ENCODE results near the gene NCKAP1. TPM values are rescaled to one million over a fixed set of nuclear protein-coding genes. Genes with fewer than 3 reads are reported as not detected.
A peak's percentile ranks its signal among the peaks of the same experiment; 100 is the strongest.
"Not testable (repeated sequence)": the region's sequence is repeated elsewhere in the genome, so short reads cannot be mapped to it uniquely, and the experiment has no call there.

Gene NCKAP1
- total RNA-seq, 1 experiment from 2014 or later, result 118 TPM

DNA sequence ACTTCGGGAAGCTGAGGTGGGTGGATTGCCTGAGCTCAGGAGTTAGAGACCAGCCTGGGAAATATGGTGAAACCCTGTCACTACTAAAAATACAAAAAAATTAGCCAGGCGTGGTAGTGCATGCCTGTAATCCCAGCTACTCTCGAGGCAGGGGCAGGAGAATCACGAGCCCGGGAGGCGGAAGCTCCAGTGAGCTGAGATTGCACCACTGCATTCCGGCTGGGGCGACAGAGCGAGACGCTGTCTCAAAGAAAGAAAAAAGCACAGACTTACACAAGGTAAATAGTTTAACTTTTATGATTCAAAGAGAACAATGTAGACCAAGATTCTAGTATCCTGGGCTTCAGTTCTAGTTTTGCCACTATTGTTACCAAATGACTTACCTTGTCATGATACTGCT lies 37.4 kb downstream of the NCKAP1 start:
- H3K27me3 ChIP-seq, result no peaks in the 10 kb centered on the region
- no peak for DNase-seq
- no peak overlapping the region for H3K4me3 ChIP-seq
- no peaks in the 10 kb centered on the region for H3K9me3 ChIP-seq (replicated peaks)
- peaks cover 54% of the 10 kb centered on the region for H3K36me3 ChIP-seq
- H3K4me1 ChIP-seq, result no peaks in the 10 kb centered on the region
- no peak overlapping the region for H3K27ac ChIP-seq

DNA sequence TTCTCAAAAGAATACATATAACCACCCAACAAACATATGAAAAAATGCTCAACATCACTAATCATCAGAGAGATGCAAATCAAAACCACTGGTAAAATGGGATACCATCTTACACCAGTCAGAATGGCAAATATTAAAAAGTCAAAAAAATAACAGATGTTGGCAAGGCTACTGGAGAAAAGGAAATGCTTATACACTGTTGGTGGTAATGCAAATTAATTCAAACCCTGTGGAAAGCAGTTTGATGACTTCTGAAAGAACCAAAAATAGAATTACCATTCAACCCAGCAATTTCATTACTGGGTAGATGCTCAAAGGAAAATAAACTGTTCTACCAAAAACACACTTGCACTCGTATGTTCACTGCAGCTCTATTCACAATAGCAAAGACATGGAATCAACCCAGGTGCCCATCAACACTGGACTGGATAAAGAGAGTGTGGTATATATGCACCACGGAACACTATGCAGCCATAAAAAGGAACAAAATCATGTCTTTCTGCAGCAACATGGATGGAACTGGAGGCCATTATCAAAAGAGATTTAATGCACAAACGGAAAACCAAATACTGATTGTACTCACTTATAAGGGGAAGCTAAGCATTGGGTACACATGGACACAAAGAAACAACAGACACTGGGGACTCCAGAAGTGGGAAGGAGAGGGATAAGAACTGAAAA lies 38.8 kb downstream of the NCKAP1 start:
- Histone ChIP-seq H3K9me3 (replicated peaks) (no peaks in the 10 kb centered on the region), H3K4me3 (no peak overlapping the region), H3K36me3 (peaks cover 64% of the 10 kb centered on the region), H3K27ac (no peak overlapping the region), H3K27me3 (no peaks in the 10 kb centered on the region), H3K4me1 (no peaks in the 10 kb centered on the region)
- DNase-seq, result no peak

DNA sequence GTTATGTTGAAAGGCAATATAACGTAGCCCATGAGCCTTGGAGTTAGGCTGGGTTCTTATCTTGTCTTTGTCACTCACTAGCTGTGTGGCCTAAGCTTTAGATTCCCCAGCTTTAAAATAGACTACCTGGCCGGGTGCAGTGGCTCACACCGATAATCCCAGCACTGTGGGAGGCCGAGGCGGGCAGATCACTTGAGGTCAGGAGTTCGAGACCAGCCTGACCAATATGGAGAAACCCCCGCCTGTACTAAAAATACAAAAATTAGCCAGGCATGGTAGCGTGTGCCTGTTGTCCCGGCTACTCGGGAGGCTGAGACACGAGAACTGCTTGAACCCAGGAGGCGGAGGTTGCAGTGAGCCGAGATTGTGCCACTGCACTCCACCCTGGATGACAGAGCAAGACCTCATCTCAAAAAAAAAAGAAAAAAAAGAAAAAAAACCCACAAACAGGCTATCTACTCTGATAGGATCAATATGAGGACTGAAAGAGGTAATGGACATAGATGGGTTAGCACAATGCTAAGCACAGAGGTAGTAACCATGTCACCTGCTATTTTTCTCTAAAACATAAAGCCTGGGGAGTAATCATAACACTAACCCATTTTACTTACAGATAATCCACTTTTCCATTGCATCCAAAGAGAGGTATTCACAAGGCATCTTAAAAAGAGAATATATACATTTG lies 43.9 kb downstream of the NCKAP1 start:
- Histone ChIP-seq H3K4me1 (no peaks in the 10 kb centered on the region), H3K9me3 (replicated peaks) (no peaks in the 10 kb centered on the region), H3K27me3 (no peaks in the 10 kb centered on the region), H3K36me3 (peaks cover 47% of the 10 kb centered on the region), H3K27ac (no peak overlapping the region), H3K4me3 (no peak overlapping the region)
- DNase-seq, result no peak

DNA sequence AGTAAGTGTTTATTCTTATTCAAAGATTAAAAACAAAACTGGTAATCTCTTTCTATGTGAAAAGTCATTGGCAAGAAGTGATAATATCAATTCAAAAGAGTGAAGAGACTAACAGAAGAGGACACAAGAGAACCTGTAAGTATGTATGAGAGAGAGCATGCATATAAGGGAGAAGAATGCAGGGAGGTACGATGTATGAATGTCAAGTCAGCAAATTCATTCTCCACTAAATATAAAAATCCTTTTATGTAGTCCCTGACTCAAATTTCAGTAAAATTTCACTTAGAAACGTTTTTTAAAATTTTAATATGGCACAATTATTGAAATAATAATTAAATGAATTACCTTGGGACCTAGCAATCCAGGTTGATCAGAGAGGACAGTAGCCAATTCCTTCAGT lies 55.3 kb downstream of the NCKAP1 start:
- Histone ChIP-seq H3K36me3 (peaks cover 65% of the 10 kb centered on the region), H3K4me1 (no peaks in the 10 kb centered on the region), H3K27me3 (no peaks in the 10 kb centered on the region), H3K9me3 (replicated peaks) (no peaks in the 10 kb centered on the region), H3K4me3 (no peak overlapping the region), H3K27ac (no peak overlapping the region)
- DNase-seq, result no peak

DNA sequence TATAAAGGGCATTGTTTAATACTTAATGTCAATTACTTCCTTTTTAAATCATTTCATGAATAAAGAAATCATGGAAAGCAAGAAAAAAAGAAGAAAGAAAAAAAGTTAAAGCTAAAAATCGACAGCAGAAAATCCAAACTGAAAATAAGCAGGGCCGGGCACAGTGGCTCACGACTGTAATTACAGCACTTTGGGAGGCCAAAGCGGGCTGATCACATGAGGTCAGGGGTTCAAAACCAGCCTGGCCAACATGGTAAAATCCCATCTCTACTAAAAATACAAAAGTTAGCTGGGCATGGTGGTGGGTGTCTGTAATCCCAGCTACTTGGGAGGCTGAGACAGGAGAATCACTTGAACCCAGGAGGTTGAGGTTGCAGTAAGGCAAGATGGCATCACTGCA lies 56.8 kb downstream of the NCKAP1 start:
- H3K36me3 ChIP-seq, result peaks cover 75% of the 10 kb centered on the region
- H3K4me1 ChIP-seq; DNase-seq; H3K4me3 ChIP-seq; H3K9me3 ChIP-seq (replicated peaks); H3K27me3 ChIP-seq; H3K27ac ChIP-seq: not testable (repeated sequence)

DNA sequence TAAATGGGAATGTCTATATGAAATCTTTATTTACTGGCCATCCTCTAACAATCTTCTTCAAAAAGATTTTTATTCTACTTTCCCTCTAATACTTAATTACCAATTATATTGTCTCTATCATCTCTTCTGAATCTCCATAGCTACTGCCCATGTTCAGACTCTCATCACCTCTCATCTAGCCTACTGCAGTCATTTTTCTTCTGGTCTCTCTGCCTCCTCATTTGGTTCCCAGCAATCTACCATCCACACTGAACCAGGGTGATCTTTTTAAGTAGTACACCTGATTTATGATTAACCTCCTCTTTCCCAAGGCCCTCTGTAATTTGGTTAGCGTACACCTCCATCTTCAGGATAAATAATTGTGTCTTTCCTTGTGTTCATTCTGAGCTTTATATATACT lies 57.6 kb downstream of the NCKAP1 start:
- Histone ChIP-seq H3K27ac (no peak overlapping the region), H3K27me3 (no peaks in the 10 kb centered on the region), H3K9me3 (replicated peaks) (no peaks in the 10 kb centered on the region), H3K4me3 (no peak overlapping the region), H3K4me1 (no peaks in the 10 kb centered on the region), H3K36me3 (peaks cover 78% of the 10 kb centered on the region)
- DNase-seq, result no peak

DNA sequence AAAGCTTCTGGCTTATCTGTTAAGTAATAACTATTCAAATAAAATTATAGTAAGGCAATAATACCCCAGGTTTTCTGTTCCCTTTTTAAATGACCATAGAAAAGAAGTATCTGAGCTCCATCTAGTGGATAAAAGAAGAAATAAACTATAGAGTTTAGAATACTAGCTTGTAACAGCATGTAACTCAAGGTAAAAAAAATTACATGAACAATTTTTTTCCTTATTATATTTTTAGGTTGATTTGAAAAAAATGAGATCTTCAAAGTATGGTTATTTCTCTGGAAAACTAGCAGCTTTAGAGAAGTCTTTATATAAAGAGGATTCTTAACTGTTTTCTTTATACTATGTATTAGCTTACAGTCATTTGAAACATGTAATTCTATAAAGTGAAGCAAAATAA lies 58.1 kb downstream of the NCKAP1 start:
- no peaks in the 10 kb centered on the region for H3K9me3 ChIP-seq (replicated peaks)
- no peaks in the 10 kb centered on the region for H3K27me3 ChIP-seq
- no peaks in the 10 kb centered on the region for H3K4me1 ChIP-seq
- H3K36me3 ChIP-seq, result peaks cover 77% of the 10 kb centered on the region
- no peak overlapping the region for H3K4me3 ChIP-seq
- H3K27ac ChIP-seq, result no peak overlapping the region
- DNase-seq, result peak in 1 of 2 experiments; percentile 49

DNA sequence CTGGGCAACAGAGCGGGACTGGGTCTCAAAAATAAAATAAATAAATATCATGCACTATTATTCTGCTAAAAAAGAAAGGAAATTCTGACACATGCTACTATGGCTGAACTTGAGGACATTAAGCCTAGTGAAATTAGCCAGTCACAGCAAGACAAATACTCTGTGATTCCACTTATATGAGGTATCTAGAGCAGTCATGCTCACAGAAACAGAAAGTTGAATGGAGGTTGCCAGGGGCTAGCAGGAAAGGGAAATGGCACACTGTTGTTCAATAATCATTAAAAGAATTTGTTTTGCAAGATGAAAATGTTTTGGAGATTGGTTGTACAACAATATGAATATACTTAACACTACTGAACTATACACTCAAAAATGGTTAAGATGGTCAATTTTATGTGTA lies 60.8 kb downstream of the NCKAP1 start:
- DNase-seq, result no peak
- H3K4me1 ChIP-seq, result no peaks in the 10 kb centered on the region
- no peaks in the 10 kb centered on the region for H3K27me3 ChIP-seq
- peaks cover 74% of the 10 kb centered on the region for H3K36me3 ChIP-seq
- H3K4me3 ChIP-seq, result no peak overlapping the region
- H3K9me3 ChIP-seq (replicated peaks), result no peaks in the 10 kb centered on the region
- H3K27ac ChIP-seq, result no peak overlapping the region

DNA sequence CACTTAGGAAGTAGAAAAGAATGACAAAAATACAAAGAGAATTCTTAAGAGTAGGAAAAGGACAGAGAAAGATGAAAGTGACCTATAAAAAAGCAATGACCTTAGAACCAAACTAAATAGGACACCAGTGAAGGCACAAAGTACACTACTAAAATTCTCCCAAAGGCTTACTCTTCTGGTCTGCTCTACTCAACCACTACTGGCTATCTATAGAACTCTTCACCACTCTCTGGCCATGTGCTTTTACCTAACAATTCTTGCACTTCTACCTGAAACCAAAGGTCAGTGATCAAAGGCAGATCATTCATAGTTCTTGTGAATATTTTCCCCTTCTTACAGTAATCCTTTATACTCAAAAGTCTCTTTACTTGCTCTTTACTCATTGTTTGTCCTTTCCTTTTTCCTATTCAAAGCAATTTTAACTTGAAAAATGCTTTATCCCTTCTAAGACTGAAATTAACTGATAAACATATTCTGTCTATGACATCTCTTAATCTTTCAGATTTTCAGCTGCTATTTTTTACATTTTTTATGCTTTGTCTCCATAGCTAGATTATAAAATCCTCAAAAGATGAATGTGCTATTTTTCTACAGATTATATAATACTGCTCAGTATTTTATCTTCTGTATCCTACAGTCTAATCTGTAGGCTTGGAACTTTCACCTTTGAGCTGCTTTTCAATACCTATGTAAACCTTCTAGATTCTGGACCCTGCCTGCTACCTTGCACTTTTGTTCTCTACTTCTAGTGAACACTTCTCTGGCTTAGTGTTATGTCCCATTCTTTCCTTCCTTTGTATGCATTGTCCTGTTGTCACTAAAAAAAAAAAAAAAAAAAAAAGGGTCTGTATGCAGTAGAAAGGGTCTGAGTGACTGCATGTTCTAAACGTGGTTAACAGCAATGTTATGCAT lies 64.6 kb downstream of the NCKAP1 start:
- no peak for DNase-seq
- H3K36me3 ChIP-seq, result peaks cover 50% of the 10 kb centered on the region
- no peaks in the 10 kb centered on the region for H3K4me1 ChIP-seq
- H3K4me3 ChIP-seq, result no peak overlapping the region
- H3K27ac ChIP-seq, result no peak overlapping the region
- H3K9me3 ChIP-seq (replicated peaks), result no peaks in the 10 kb centered on the region
- H3K27me3 ChIP-seq, result no peaks in the 10 kb centered on the region

DNA sequence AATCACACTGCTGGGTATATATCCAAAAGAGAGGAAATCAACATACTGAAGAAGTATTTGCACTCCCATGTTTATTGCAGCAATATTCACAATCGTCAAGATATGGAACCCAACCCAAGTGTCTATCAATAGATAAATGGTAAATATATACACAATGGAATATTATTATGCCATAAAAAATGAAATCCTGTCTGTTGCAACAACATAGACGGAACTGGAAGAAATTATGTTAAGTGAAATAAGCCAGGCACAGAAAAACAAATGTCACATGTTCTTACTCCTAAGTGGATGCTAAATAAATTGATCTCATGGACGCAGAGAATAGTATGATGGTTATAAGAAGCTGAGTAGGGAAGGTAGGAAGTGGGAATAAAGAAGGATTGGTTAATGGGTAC lies 65.7 kb downstream of the NCKAP1 start:
- Histone ChIP-seq H3K36me3 (peaks cover 42% of the 10 kb centered on the region), H3K27me3 (no peaks in the 10 kb centered on the region), H3K9me3 (replicated peaks) (no peaks in the 10 kb centered on the region), H3K4me3 (no peak overlapping the region), H3K4me1 (no peaks in the 10 kb centered on the region), H3K27ac (no peak overlapping the region)
- DNase-seq, result no peak

DNA sequence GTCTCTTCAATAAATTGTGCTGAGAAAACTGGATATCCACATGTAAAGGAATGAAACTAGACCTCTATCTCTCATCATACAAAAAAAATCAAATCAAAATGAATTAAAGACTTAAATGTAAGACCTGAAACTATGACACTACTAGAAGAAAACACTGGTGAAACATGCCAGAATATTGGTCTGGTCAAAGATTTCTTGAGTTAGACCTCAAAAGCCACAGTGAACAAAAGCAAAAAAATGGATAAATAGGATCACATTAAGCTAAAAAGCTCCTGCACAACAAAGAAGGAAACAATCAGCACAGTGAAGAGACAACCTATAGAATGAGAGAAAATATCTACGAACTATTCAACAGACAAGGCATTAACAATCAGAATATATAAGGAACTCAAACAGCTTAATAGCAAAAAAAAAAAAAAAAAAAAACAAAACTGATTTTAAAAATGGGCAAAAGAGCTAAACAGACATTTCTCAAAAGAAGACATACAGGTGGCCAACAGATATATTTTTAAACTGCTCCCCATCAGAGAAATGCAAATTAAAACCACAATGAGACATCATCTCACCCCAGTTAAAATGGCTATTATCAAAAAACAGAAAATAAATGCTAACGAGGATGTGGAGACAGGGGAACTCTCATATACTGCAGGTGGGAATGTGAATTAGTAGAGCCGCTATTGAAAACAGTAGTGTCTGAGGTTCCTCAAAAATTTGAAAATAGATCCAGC lies 66.3 kb downstream of the NCKAP1 start:
- DNase-seq, result no peak
- Histone ChIP-seq H3K9me3 (replicated peaks) (no peaks in the 10 kb centered on the region), H3K27ac (no peak overlapping the region), H3K4me3 (no peak overlapping the region), H3K4me1 (no peaks in the 10 kb centered on the region), H3K36me3 (peaks cover 39% of the 10 kb centered on the region), H3K27me3 (no peaks in the 10 kb centered on the region)

DNA sequence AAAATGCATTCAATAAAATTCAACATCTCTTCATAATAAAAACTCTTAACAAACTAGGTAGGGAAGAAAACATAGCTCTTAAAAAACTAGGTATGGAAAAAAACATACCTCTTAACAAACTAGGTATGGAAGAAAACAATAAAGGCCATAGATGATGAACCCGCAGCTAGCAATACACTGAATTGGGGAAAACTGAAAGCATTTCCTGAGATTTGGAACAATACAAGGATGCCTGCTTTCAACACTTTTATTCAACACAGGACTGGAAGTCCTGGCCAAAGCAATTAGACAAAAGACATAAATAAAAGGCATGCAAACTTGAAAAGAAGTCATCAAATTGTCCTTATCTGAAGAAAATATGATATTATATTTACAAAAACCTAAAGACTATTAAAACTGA lies 67.8 kb downstream of the NCKAP1 start:
- H3K4me3 ChIP-seq, result no peak overlapping the region
- no peaks in the 10 kb centered on the region for H3K4me1 ChIP-seq
- no peaks in the 10 kb centered on the region for H3K9me3 ChIP-seq (replicated peaks)
- no peaks in the 10 kb centered on the region for H3K27me3 ChIP-seq
- no peak overlapping the region for H3K27ac ChIP-seq
- DNase-seq, result no peak
- H3K36me3 ChIP-seq, result peaks cover 37% of the 10 kb centered on the region

DNA sequence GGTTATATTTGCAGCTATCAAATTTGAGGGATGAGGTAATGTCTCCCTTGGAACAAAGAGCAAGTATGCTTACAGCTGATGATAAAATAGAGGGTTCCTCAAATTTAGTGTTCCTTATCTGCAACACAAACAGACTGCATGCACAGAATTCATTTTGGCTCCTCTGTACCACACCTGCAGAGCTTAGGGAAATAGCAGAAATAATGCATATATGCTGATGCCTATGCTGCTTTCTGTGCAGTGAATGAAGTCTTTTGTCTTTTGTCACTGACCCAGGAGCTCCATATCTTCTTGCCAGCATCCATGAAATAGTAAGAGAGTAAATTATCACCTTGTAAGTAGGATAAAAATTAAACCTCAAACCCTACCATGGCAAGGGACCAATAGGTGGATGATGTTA lies 69.8 kb downstream of the NCKAP1 start:
- Histone ChIP-seq H3K4me1 (no peaks in the 10 kb centered on the region), H3K36me3 (peaks cover 31% of the 10 kb centered on the region), H3K27ac (no peak overlapping the region), H3K27me3 (no peaks in the 10 kb centered on the region), H3K9me3 (replicated peaks) (no peaks in the 10 kb centered on the region), H3K4me3 (no peak overlapping the region)
- no peak for DNase-seq

DNA sequence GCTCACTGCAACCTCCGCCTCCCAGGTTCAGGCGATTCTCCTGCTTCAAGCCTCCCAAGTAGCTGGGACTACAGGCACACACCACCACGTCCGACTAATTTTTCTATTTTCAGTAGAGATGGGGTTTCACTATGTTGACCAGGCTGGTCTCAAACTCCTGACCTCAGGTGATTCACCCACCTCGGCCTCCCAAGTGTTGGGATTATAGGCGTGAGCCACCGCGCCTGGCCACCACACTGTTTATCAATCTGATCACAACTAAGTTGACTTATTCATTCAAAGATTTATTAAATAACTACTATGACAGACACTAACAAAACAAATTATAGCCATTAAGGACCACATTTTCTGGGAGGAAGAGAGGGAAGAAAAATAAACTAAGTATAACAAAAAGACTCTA lies 71.9 kb downstream of the NCKAP1 start:
- peaks cover 24% of the 10 kb centered on the region for H3K36me3 ChIP-seq
- not testable (repeated sequence) for H3K27me3 ChIP-seq; H3K4me1 ChIP-seq; H3K27ac ChIP-seq; H3K4me3 ChIP-seq; DNase-seq; H3K9me3 ChIP-seq (replicated peaks)

DNA sequence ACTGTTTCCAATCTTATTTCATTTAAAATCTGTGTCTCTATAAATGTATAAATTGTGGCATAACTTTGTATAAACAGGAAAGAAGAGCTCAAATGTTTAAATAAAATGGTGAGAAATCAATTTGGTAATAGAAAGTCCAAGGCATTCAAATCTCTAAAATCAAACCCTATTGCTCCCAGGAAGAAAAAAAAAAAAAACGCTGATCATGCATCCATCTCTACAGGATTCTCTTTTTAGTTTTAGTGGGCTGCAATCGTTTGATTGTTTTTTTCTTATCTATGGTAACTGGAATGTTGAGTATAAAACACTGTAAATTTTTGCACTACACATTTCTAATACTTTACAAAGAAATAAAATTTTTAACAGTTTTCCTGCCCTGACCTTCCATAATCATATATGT lies 75.6 kb downstream of the NCKAP1 start:
- H3K4me3 ChIP-seq, result no peak overlapping the region
- H3K27ac ChIP-seq, result no peak overlapping the region
- H3K27me3 ChIP-seq, result no peaks in the 10 kb centered on the region
- DNase-seq, result no peak
- no peaks in the 10 kb centered on the region for H3K4me1 ChIP-seq
- peaks cover 38% of the 10 kb centered on the region for H3K36me3 ChIP-seq
- no peaks in the 10 kb centered on the region for H3K9me3 ChIP-seq (replicated peaks)

All from SJCRH30 (cell line).